ENCODE measurements around the gene FYCO1.
A peak's percentile ranks its signal among the peaks of the same experiment; 100 is the strongest.
"Not testable (repeated sequence)": the region's sequence is repeated elsewhere in the genome, so short reads cannot be mapped to it uniquely, and the experiment has no call there.

FYCO1 gene

GRCh38 chr3:45995236-45996192, at the start of gene FYCO1:
FYCO1 (minus strand) TSS chr3:45995824; CDS start chr3:45984910, 10,914 bp downstream.
- peak; percentile 67 to 88 (median 78) for DNase-seq (ENCODE audit: low read depth in 2 of 3, low spot score in 2 of 3)

- no peak for DNase-seq (ENCODE audit: low read depth in 2 of 3, low spot score in 2 of 3)
Observed at GRCh38 chr3:46038916-46039315, 43.3 kb upstream of the FYCO1 start.

- DNase-seq (ENCODE audit: low read depth in 2 of 3, low spot score in 2 of 3) = not testable (repeated sequence)
Observed at GRCh38 chr3:46038071-46038470, 42.4 kb upstream of the FYCO1 start.

- no peak for DNase-seq (ENCODE audit: low read depth in 2 of 3, low spot score in 2 of 3)
Observed at GRCh38 chr3:46036191-46036590, 40.6 kb upstream of the FYCO1 start.

GRCh38 chr3:46031747-46032146, 36.1 kb upstream of the FYCO1 start:
- DNase-seq (ENCODE audit: low read depth in 2 of 3, low spot score in 2 of 3) = no peak

- no peak for DNase-seq (ENCODE audit: low read depth in 2 of 3, low spot score in 2 of 3)
Observed at GRCh38 chr3:46031269-46031668, 35.6 kb upstream of the FYCO1 start.

- DNase-seq (ENCODE audit: low read depth in 2 of 3, low spot score in 2 of 3) = no peak
Observed at GRCh38 chr3:46030626-46031025, 35.0 kb upstream of the FYCO1 start.

- no peak for DNase-seq (ENCODE audit: low read depth in 2 of 3, low spot score in 2 of 3)
Observed at GRCh38 chr3:46029953-46030543, 34.4 kb upstream of the FYCO1 start.

GRCh38 chr3:46027736-46028397, 32.2 kb upstream of the FYCO1 start:
- DNase-seq (ENCODE audit: low read depth in 2 of 3, low spot score in 2 of 3) = no peak

GRCh38 chr3:46027021-46027705, 31.5 kb upstream of the FYCO1 start, which contains the start of gene XCR1:
XCR1 (minus strand) TSS chr3:46027483; CDS start chr3:46021947, 5,536 bp downstream.
- DNase-seq (ENCODE audit: low read depth in 2 of 3, low spot score in 2 of 3) = no peak

GRCh38 chr3:46025139-46025538, 29.5 kb upstream of the FYCO1 start:
- no peak for DNase-seq (ENCODE audit: low read depth in 2 of 3, low spot score in 2 of 3)

GRCh38 chr3:46024131-46024530, 28.5 kb upstream of the FYCO1 start:
- DNase-seq (ENCODE audit: low read depth in 2 of 3, low spot score in 2 of 3) = no peak

- no peak for DNase-seq (ENCODE audit: low read depth in 2 of 3, low spot score in 2 of 3)
Observed at GRCh38 chr3:46022909-46023785, 27.5 kb upstream of the FYCO1 start.

- DNase-seq (ENCODE audit: low read depth in 2 of 3, low spot score in 2 of 3) = no peak
Observed at GRCh38 chr3:46021516-46021915, 25.9 kb upstream of the FYCO1 start.

GRCh38 chr3:46020766-46021510, 25.3 kb upstream of the FYCO1 start:
- DNase-seq (ENCODE audit: low read depth in 2 of 3, low spot score in 2 of 3) = no peak

- DNase-seq (ENCODE audit: low read depth in 2 of 3, low spot score in 2 of 3) = no peak
Observed at GRCh38 chr3:46019707-46020106, 24.1 kb upstream of the FYCO1 start.

GRCh38 chr3:46017720-46018119, 22.1 kb upstream of the FYCO1 start:
- DNase-seq (ENCODE audit: low read depth in 2 of 3, low spot score in 2 of 3) = no peak

GRCh38 chr3:46013316-46014094, 17.9 kb upstream of the FYCO1 start:
- no peak for DNase-seq (ENCODE audit: low read depth in 2 of 3, low spot score in 2 of 3)

GRCh38 chr3:46012246-46012645, 16.6 kb upstream of the FYCO1 start:
- DNase-seq (ENCODE audit: low read depth in 2 of 3, low spot score in 2 of 3) = no peak

Data from activated CD8-positive, alpha-beta memory T cell treated with anti-CD3 and anti-CD28 coated beads for 48 hours (primary cell).